ENCODE results near the gene TMEM267.
A peak's percentile ranks its signal among the peaks of the same experiment; 100 is the strongest.
"Not testable (repeated sequence)": the region's sequence is repeated elsewhere in the genome, so short reads cannot be mapped to it uniquely, and the experiment has no call there.

TMEM267 gene, protein sequence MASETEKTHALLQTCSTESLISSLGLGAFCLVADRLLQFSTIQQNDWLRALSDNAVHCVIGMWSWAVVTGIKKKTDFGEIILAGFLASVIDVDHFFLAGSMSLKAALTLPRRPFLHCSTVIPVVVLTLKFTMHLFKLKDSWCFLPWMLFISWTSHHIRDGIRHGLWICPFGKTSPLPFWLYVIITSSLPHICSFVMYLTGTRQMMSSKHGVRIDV

DNA sequence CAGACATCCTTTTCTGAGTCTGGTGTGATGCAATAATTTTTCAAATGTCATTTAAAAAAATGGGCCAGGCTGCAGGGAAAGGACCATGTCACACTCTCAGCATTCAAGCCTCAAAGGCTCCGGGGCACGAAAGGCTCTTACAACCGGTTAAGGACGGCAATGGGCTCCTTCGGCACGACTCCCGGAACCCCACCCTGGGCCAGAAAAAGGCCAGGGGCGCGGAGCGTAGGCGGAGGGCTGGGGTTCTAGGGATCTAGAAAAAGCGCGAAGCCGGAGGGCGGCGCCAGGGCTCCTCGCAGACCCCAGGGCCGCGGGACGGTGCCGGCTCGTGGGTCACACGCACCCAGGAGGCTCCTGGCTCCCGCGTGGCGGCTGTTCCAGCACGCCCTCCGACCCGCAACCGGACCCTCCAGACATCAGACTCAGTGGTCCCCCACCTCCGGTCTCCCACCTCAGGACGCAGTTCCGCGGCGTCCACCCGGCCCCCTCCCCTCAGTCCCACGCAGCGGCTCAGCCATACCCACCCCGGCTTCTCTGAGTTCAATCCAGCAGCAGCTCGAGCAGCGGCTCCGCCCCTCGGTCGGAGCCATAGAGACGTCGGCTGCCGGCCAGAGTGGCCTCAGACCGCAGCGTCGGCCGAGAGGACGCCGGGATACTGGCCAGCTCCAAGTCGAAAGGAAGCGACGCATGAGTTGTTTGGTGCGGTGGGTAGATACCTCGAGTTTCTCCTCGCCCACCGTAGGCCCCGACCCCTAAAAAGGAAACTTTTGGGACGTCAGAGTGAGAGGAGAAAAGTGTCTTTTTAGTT is at the start of gene TMEM267:
Gene TMEM267 (minus strand): TSS at position 568 of the 808 bp plus-strand sequence. CDS start 29,896 bp downstream, outside the sequence.
- H3K27me3 ChIP-seq (ENCODE audit: control insufficient read depth, insufficient read depth, low read length) = no peaks in the 10 kb centered on the region
- H3K9me3 ChIP-seq (ENCODE audit: control insufficient read depth, low read length) = no peaks in the 10 kb centered on the region
- H3K4me3 ChIP-seq (ENCODE audit: low read length) = peak within 1 kb of the TSS; percentile 78
- no peaks in the 10 kb centered on the region for H3K36me3 ChIP-seq (ENCODE audit: control insufficient read depth, insufficient read depth, low read length)
- H3K4me1 ChIP-seq (ENCODE audit: control insufficient read depth, insufficient read depth, low read length) = peaks cover 13% of the 10 kb centered on the region
- H3K9ac ChIP-seq (ENCODE audit: low read length) = peak within 1 kb of the TSS; percentile 93

DNA sequence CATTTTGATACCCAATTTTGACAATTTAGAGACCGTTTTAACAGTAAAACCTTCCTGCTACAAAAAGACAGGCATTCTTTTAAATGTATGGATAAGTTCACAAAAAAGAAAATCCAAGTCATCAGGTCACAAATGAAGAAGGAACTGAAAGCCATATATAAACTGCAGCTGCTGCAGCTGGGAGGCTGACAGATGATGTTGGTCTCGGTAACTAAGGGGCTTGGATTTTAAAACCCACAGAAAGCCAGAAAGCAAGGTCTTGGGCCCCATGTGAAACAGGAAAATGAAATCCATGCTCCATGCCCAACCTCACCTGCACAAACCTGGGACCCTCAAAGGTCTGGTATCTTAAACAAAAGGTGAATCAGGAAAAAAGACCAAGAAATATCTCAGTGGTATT is 47.0 kb upstream of the TMEM267 start:
- H3K36me3 ChIP-seq (ENCODE audit: control insufficient read depth, insufficient read depth, low read length) = no peaks in the 10 kb centered on the region
- H3K9ac ChIP-seq (ENCODE audit: low read length) = no peak overlapping the region
- no peaks in the 10 kb centered on the region for H3K9me3 ChIP-seq (ENCODE audit: control insufficient read depth, low read length)
- no peaks in the 10 kb centered on the region for H3K27me3 ChIP-seq (ENCODE audit: control insufficient read depth, insufficient read depth, low read length)
- no peak overlapping the region for H3K4me3 ChIP-seq (ENCODE audit: low read length)
- no peaks in the 10 kb centered on the region for H3K4me1 ChIP-seq (ENCODE audit: control insufficient read depth, insufficient read depth, low read length)

DNA sequence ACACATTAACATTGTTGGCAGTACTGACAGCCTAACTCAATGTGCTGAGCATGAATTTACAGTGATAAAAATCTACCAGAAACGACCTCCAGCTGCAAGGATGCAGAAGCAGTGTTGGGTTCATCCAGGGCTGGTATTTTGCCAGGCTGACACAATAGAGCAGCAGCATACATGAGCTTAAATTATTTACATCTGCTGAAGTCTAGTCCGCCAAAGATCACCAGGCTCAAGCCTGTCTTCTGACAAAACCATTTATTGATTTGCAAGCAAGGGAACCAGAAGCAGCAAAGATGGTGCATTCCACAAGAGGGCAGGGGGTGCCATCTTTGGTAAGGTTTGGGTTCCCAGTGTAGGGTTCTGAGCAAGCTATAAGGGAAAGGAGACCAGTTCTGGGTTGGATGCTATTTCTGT is 40.0 kb upstream of the TMEM267 start:
- H3K4me1 ChIP-seq (ENCODE audit: control insufficient read depth, insufficient read depth, low read length) = no peaks in the 10 kb centered on the region
- H3K4me3 ChIP-seq (ENCODE audit: low read length) = no peak overlapping the region
- no peaks in the 10 kb centered on the region for H3K9me3 ChIP-seq (ENCODE audit: control insufficient read depth, low read length)
- no peaks in the 10 kb centered on the region for H3K36me3 ChIP-seq (ENCODE audit: control insufficient read depth, insufficient read depth, low read length)
- no peaks in the 10 kb centered on the region for H3K27me3 ChIP-seq (ENCODE audit: control insufficient read depth, insufficient read depth, low read length)
- no peak overlapping the region for H3K9ac ChIP-seq (ENCODE audit: low read length)

DNA sequence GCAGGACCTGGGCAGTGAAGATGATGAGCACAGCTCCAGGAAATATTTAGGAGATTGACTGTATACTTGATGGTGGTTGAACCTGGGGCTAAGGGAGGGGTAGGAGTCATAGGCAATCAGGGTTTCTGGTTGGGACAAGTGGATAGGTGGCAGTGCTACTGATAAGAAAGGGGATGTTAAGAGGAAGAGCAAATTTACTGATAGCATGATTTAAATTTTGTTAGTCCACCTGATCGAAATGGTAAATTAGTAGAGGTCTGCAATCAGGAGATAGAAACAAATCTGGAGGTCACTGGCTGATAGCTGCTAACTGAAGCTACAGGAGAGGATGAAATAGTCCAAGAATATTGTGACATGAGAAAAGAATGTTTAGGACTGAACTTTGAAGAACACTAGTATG is 37.0 kb upstream of the TMEM267 start:
- Histone ChIP-seq H3K9me3 (ENCODE audit: control insufficient read depth, low read length) (no peaks in the 10 kb centered on the region), H3K4me1 (ENCODE audit: control insufficient read depth, insufficient read depth, low read length) (no peaks in the 10 kb centered on the region), H3K36me3 (ENCODE audit: control insufficient read depth, insufficient read depth, low read length) (no peaks in the 10 kb centered on the region), H3K4me3 (ENCODE audit: low read length) (no peak overlapping the region), H3K27me3 (ENCODE audit: control insufficient read depth, insufficient read depth, low read length) (no peaks in the 10 kb centered on the region), H3K9ac (ENCODE audit: low read length) (no peak overlapping the region)

DNA sequence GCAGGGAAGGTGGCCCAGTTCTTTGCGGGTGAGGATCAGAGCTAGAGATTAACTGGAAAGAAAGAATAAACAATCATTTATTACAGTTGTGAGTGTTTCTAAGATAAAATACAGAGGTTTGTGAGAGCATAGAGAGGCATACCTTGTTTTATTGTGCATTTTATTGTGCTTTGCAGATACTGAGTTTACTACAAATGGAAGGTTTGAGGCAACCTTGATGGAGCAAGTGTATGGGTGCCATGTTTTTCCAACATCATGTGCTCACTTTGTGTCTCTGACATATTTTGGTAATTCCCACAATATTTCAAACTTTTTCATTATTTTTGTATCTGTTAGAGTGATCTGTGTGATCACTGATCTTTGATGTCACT is 32.0 kb upstream of the TMEM267 start:
- peaks cover 4% of the 10 kb centered on the region for H3K4me1 ChIP-seq (ENCODE audit: control insufficient read depth, insufficient read depth, low read length)
- peak overlapping the region; percentile 20 for H3K4me3 ChIP-seq (ENCODE audit: low read length)
- peak overlapping the region; percentile 91 for H3K9ac ChIP-seq (ENCODE audit: low read length)
- no peaks in the 10 kb centered on the region for H3K9me3 ChIP-seq (ENCODE audit: control insufficient read depth, low read length)
- H3K27me3 ChIP-seq (ENCODE audit: control insufficient read depth, insufficient read depth, low read length) = no peaks in the 10 kb centered on the region
- no peaks in the 10 kb centered on the region for H3K36me3 ChIP-seq (ENCODE audit: control insufficient read depth, insufficient read depth, low read length)

DNA sequence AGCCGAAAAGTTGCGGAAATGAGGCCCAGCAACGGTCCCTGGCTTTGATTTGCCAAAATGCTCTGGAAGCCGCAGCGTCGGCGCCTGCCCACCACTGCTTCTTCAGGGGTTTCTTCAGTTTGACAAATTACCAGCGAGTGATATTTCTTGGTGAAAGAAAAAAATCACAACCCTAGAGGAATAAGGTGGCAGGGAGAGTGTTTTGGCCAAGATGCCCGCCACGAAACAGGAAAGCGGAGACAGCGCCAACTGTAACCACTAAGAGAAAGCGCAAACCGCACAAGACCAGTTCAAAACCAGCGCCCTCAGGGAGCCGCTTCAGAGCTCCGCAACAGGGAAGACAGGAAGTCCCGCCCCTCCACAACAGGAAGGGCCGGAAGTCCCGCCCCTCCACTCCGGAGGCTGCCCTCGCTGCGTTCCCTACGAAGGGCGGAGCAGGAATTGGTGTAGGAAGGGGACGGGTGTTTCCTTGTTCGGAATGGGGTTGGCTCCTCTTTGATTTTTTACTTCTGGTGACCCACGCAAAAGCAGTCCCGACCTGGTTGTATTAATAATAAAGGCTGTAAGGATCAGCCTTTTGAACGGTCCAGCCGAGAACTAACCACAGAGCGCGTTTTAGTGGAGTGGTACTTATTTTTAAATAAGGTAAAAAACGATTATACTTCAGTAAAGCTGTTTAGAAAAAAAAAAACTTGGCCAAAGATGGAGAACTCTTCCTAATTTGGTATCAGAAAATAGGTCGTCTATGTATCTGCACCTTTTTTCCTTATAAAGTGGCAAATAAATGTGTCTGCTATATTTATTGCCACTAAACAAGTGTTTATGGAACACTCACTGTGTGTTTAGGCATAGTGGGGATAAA is 31.4 kb upstream of the TMEM267 start, which contains the start of gene C5orf34:
Gene C5orf34 (minus strand): TSS at position 333 of the 862 bp plus-strand sequence. CDS start 5,809 bp downstream, outside the sequence.
- Histone ChIP-seq H3K9ac (ENCODE audit: low read length) (peak within 1 kb of the TSS; percentile 91), H3K4me1 (ENCODE audit: control insufficient read depth, insufficient read depth, low read length) (peaks cover 4% of the 10 kb centered on the region), H3K4me3 (ENCODE audit: low read length) (peak within 1 kb of the TSS; percentile 20), H3K27me3 (ENCODE audit: control insufficient read depth, insufficient read depth, low read length) (no peaks in the 10 kb centered on the region), H3K9me3 (ENCODE audit: control insufficient read depth, low read length) (no peaks in the 10 kb centered on the region), H3K36me3 (ENCODE audit: control insufficient read depth, insufficient read depth, low read length) (no peaks in the 10 kb centered on the region)

DNA sequence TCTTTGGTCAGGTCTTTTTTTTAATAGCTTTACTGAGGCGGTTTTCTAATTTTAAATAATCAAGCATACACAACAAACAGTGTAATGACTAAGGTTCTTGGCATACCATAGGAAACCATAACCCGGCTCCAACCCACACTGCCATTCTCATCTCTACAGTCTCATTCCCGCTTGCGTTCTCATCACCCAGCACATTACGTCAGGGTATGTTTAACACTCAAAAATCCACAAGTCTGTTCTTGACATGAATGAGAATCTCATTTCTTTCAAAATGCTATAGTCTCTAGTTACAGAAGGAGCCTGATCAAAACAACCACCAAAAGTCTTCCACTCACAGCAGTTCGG is 30.8 kb upstream of the TMEM267 start:
- Histone ChIP-seq H3K9me3 (ENCODE audit: control insufficient read depth, low read length) (no peaks in the 10 kb centered on the region), H3K36me3 (ENCODE audit: control insufficient read depth, insufficient read depth, low read length) (no peaks in the 10 kb centered on the region), H3K9ac (ENCODE audit: low read length) (peak overlapping the region; percentile 91), H3K4me1 (ENCODE audit: control insufficient read depth, insufficient read depth, low read length) (peaks cover 4% of the 10 kb centered on the region), H3K27me3 (ENCODE audit: control insufficient read depth, insufficient read depth, low read length) (no peaks in the 10 kb centered on the region), H3K4me3 (ENCODE audit: low read length) (peak overlapping the region; percentile 20)

DNA sequence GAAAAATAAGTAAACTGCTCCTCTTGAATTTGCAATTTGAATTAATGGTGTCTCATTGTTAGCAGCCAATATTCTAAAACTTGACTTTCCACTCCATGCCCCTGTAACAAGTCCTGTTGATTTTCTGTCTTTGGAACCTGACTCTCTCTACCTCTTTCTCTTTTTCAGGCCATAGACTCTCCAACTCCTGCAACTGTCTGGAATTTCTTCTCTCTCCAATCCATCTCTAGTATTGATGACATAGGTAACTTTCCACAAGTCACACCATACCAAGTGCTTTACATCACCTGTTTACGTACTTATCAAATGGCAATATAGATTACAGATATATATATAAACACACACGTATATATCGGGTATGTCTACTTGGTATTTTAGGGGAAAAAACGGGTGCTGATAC is 30.4 kb upstream of the TMEM267 start:
- H3K27me3 ChIP-seq (ENCODE audit: control insufficient read depth, insufficient read depth, low read length) = no peaks in the 10 kb centered on the region
- no peak overlapping the region for H3K4me3 ChIP-seq (ENCODE audit: low read length)
- no peaks in the 10 kb centered on the region for H3K9me3 ChIP-seq (ENCODE audit: control insufficient read depth, low read length)
- no peaks in the 10 kb centered on the region for H3K36me3 ChIP-seq (ENCODE audit: control insufficient read depth, insufficient read depth, low read length)
- H3K9ac ChIP-seq (ENCODE audit: low read length) = peak overlapping the region; percentile 91
- H3K4me1 ChIP-seq (ENCODE audit: control insufficient read depth, insufficient read depth, low read length) = peaks cover 4% of the 10 kb centered on the region

DNA sequence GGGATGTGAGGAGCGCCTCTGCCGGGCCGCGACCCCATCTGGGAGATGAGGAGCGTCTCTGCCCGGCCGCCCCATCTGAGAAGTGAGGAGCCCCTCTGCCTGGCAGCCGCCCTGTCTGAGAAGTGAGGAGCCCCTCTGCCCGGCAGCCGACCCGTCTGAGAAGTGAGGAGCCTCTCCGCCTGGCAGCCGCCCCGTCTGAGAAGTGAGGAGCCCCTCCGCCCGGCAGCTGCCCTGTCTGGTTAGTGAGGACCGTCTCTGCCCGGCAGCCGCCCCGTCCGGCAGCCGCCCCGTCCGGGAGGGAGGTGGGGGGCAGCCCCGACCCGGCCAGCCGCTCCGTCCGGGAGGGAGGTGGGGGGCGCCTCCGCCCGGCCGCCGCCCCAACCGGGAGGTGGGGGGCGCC is 27.4 kb upstream of the TMEM267 start:
- H3K36me3 ChIP-seq (ENCODE audit: control insufficient read depth, insufficient read depth, low read length); H3K4me3 ChIP-seq (ENCODE audit: low read length); H3K9me3 ChIP-seq (ENCODE audit: control insufficient read depth, low read length); H3K4me1 ChIP-seq (ENCODE audit: control insufficient read depth, insufficient read depth, low read length); H3K9ac ChIP-seq (ENCODE audit: low read length); H3K27me3 ChIP-seq (ENCODE audit: control insufficient read depth, insufficient read depth, low read length): not testable (repeated sequence)

DNA sequence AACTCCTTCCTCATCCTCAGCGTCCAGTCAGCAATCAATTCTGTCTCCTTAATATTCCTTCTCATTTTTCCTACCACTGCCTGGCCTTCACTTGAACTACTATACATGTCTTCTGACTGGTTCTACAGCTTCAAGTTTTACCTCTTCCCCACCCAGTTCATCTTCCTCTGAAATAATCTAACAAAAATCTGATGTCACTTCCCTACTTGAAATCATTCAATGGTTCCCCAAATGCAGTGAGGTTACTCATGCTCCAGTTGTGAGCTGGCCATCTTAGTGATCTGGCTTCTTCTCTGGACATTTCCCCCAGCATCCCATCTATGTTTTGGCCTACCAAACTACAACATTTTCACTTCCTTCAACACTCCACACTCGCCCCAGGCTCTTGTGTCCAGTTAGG is 14.9 kb upstream of the TMEM267 start:
- Histone ChIP-seq H3K27me3 (ENCODE audit: control insufficient read depth, insufficient read depth, low read length) (no peaks in the 10 kb centered on the region), H3K4me1 (ENCODE audit: control insufficient read depth, insufficient read depth, low read length) (no peaks in the 10 kb centered on the region), H3K9me3 (ENCODE audit: control insufficient read depth, low read length) (no peaks in the 10 kb centered on the region), H3K9ac (ENCODE audit: low read length) (no peak overlapping the region), H3K36me3 (ENCODE audit: control insufficient read depth, insufficient read depth, low read length) (no peaks in the 10 kb centered on the region), H3K4me3 (ENCODE audit: low read length) (no peak overlapping the region)

DNA sequence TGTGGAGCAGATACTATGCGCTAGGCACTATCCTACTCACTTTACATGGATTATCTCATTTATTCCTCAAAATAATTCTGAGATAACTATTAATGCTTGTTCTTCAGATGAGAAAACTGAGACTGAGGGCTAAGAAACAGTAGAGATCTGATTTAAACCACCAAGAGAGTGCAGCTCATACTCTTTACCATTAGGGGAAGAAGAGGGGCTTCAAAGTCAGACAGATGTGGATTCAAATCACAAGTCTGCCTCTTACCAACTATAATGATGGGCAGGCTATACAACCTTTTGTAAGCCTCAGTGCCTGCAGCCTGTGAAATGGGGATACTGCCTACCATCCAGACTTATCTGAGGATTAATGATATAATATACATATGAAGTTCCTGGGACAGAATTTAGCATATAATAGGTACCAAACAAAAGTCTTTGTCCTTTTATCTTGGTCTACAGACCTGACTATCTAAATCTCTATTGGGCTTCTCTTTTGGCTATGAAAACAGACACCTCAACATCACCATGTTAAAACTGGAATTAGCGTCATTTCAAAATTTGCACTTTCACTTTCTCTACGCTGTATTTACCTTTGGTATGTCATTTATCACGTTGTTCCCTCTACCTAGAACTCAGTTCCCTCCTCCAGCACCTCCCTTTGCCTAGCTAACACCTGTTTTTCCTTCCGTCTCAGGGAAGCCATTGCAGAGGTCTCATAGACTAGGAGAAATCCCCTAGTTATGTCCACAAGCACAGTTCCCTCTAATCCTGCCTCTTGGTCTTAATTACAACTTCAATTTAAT is 13.8 kb upstream of the TMEM267 start:
- H3K4me1 ChIP-seq (ENCODE audit: control insufficient read depth, insufficient read depth, low read length) = no peaks in the 10 kb centered on the region
- no peaks in the 10 kb centered on the region for H3K9me3 ChIP-seq (ENCODE audit: control insufficient read depth, low read length)
- no peak overlapping the region for H3K4me3 ChIP-seq (ENCODE audit: low read length)
- peak overlapping the region; percentile 68 for H3K9ac ChIP-seq (ENCODE audit: low read length)
- no peaks in the 10 kb centered on the region for H3K36me3 ChIP-seq (ENCODE audit: control insufficient read depth, insufficient read depth, low read length)
- no peaks in the 10 kb centered on the region for H3K27me3 ChIP-seq (ENCODE audit: control insufficient read depth, insufficient read depth, low read length)

All from mucosa of stomach (tissue), 1 donor.